Renal cortex interstitium (tissue), 3 donors: ENCODE measurements around the gene ATG4A. TPM values are rescaled to one million over a fixed set of nuclear protein-coding genes. Genes with fewer than 3 reads are reported as not detected.

Experiments used
- polyA plus RNA-seq, 3 donors: library from polyadenylated mRNA; unstranded; fragments of 120-200 nt; gene quantifications; one replicate each; pipeline ENCODE4 v1.2.1, GENCODE V29; 2013; ENCODE audit not compliant: insufficient read length in 3 of 3

Gene ATG4A
- polyA plus RNA-seq, 3 donors = 10.9 to 12.6 (median 10.9) TPM

Other genes with a start within 250 kb of the ATG4A start
- gene TEX13B, start 109.4 kb upstream of the ATG4A start, polyA plus RNA-seq = not detected
- 1 to 10 TPM in 1 of 3 donors, under 1 TPM in 2; 0.59 to 1.4 (median 0.69) TPM for gene VSIG1, start 46.7 kb upstream of the ATG4A start, polyA plus RNA-seq
- gene PSMD10, start 236 bp upstream of the ATG4A start, polyA plus RNA-seq = 10 to 100 TPM; 70.6 to 79.3 (median 76.8) TPM